ENCODE results near the gene PLCG1. TPM values are rescaled to one million over a fixed set of nuclear protein-coding genes. Genes with fewer than 3 reads are reported as not detected.

The PLCG1 gene
- total and polyA plus RNA-seq, 9 of the 15 experiments (the other 6 are each of a cell fraction or from before 2014, with no cell fraction given), result 1.7 to 67.0 (median 34.8) TPM

DNA sequence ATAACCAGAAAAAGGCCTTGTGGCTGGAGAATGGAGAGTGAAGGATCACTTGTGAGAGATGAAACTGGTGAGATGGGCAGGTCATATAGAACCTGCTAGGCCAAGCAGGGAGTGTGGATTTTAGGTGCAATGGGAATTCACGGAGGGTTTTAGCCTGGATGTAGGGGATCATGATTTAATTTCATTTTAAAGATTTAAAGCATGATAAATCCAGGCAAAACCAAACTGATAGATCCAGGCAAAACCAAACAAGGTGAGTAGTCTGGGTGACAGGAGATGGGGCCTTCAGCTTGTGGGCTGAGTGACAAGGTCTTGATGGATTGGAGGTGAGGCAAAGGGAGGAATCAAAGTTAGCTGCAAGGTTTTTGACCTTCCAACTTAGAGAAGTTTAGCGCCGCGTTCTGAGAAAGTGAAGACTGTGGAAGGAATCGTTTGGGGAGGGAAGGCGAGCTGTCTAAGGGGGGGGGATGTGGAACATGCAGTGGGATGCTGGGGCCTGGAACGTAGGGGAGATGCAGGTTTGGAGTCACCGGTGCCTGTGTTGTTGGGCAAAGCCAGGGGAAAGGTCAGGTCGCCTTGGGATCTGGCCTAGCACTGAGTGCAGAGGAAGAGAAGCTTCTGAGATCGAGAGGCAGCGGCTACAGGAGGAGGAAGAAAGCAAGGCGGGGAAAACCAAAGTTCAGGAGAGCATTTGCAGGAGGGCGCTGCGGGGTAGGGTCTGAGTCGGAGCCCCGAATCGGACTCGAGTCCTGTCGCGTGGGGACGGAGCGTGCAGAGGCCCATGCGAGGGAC is 1.3 kb upstream of the PLCG1 start (continued):
- TF ChIP-seq, protein P1, sequence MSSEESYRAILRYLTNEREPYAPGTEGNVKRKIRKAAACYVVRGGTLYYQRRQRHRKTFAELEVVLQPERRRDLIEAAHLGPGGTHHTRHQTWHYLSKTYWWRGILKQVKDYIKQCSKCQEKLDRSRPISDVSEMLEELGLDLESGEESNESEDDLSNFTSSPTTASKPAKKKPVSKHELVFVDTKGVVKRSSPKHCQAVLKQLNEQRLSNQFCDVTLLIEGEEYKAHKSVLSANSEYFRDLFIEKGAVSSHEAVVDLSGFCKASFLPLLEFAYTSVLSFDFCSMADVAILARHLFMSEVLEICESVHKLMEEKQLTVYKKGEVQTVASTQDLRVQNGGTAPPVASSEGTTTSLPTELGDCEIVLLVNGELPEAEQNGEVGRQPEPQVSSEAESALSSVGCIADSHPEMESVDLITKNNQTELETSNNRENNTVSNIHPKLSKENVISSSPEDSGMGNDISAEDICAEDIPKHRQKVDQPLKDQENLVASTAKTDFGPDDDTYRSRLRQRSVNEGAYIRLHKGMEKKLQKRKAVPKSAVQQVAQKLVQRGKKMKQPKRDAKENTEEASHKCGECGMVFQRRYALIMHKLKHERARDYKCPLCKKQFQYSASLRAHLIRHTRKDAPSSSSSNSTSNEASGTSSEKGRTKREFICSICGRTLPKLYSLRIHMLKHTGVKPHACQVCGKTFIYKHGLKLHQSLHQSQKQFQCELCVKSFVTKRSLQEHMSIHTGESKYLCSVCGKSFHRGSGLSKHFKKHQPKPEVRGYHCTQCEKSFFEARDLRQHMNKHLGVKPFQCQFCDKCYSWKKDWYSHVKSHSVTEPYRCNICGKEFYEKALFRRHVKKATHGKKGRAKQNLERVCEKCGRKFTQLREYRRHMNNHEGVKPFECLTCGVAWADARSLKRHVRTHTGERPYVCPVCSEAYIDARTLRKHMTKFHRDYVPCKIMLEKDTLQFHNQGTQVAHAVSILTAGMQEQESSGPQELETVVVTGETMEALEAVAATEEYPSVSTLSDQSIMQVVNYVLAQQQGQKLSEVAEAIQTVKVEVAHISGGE (CRISPR knock-in tag; IDR thresholded peaks at IDR 0.05), result peak in 1 of 3 experiments; percentile 63; a peak in 2 of 6 replicates
- TF ChIP-seq ZNF24 (IDR thresholded peaks at IDR 0.05), result no peak

DNA sequence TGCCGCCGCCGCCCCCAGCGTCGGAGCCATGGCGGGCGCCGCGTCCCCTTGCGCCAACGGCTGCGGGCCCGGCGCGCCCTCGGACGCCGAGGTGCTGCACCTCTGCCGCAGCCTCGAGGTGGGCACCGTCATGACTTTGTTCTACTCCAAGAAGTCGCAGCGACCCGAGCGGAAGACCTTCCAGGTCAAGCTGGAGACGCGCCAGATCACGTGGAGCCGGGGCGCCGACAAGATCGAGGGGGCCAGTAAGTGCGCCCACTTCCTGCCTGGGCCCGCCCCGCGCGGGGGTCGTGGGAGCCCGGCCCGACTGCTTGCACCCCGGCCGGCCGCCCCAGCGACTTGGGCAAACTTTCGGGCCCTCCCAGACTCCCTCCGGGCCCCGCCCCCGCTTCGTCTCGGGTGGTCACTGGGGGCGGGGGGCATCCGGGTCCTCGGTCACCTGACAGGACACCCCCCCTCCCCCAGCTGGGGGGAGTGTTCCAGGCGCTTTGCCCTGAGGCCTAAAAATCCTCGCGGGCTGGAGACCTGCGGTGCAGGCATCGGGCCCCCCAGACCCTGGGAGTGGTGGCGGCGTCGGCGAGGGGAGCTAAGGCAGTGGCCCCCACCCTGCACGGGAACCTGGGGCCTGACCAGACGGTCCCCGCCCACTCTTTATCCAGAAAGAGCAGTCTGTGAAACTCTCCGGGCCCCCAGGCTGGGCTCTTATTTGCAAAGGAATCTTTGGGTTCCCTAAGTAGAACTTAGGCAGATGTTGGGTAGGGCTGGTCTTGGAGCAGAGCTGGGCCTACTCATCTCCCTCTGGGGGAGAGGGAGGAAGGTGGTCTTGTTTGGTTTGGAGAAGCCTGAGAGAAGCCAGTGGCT is 501 bp downstream of the PLCG1 start:
- peak overlapping the region; percentile 81 for H3K4me2 ChIP-seq (ENCODE audit: insufficient read depth, low read length)
- peak overlapping the region; percentile 85 for H2AFZ ChIP-seq (ENCODE audit: low read depth, low read length)
- H3K9me1 ChIP-seq (ENCODE audit: control insufficient read depth, insufficient read depth, low read length), result no peaks in the 10 kb centered on the region
- WGBS (ENCODE audit: insufficient coverage, low coverage, missing lambda C conversion rate), result under 1% methylated on average over 45 of the region's 66 CpGs
- in situ Hi-C loops (cut with MboI) (no loop called here), intact Hi-C loops (cut with micrococcal nuclease) (no loop called here)
- ATAC-seq (peak; percentile 39), DNase-seq (ENCODE audit: extremely low read depth in 1 of 4, low spot score in 3 of 4) (peak; percentile 74 to 85 (median 82)), FAIRE-seq (no peak)
- H3K27ac ChIP-seq (ENCODE audit: extremely low read depth, low read depth, low read length), result peak overlapping the region; percentile 86; the same call in 2 of the 3 replicates
- peaks cover 53% of the 10 kb centered on the region for H3K79me2 ChIP-seq (ENCODE audit: control insufficient read depth, insufficient read depth, low read length)
- H4K20me1 ChIP-seq (replicated peaks; ENCODE audit: control insufficient read depth, insufficient read depth, low read length), result peaks cover 13% of the 10 kb centered on the region
- peaks cover 36 to 52% of the 10 kb centered on the region in 2 experiments; a peak in 4 of 5 replicates for H3K4me1 ChIP-seq (replicated peaks in 1 of 2; ENCODE audit: control insufficient read depth in 2 of 2, insufficient read depth in 2 of 2, low read length in 2 of 2)
- no peaks in the 10 kb centered on the region for H3K9me3 ChIP-seq (replicated peaks; ENCODE audit: control insufficient read depth, insufficient read depth, low read depth, low read length)
- CTCF ChIA-PET (ENCODE audit: low intra/inter-chr PET ratio), result no interaction called here
- peak overlapping the region; percentile 74 for H3K4me3 ChIP-seq
- peak overlapping the region; percentile 65 to 94 for H3K9ac ChIP-seq (ENCODE audit: insufficient read depth in 1 of 2, low read depth in 2 of 2, low read length in 2 of 2)
- POLR2A ChIA-PET, result interaction anchor here (0.5 to 1.8 kb wide), 5 partner anchors 11 to 698 kb away, joined by 3 to 12 read pairs (median 5); no protein-coding TSS in a partner anchor
- H3K36me3 ChIP-seq (ENCODE audit: control insufficient read depth, insufficient read depth, low read length), result peaks cover 7% of the 10 kb centered on the region; the same call in 2 of the 3 replicates
- BruUV-seq (replicated peaks), result no TSS peak
- H3K27me3 ChIP-seq (ENCODE audit: control insufficient read depth in 2 of 2, insufficient read depth in 2 of 2, low read length in 2 of 2), result no peaks in the 10 kb centered on the region
- TF ChIP-seq RAD51 (IDR thresholded peaks at IDR 0.05; ENCODE audit: borderline replicate concordance, low read depth), result peak; percentile 83
- TF ChIP-seq L3MBTL2 (IDR thresholded peaks at IDR 0.05), result peak; percentile 55
- TF ChIP-seq MYBL2 (IDR thresholded peaks at IDR 0.05; ENCODE audit: low read depth), result no peak
- TF ChIP-seq MYBL2 (CRISPR knock-in tag; IDR thresholded peaks at IDR 0.05; ENCODE audit: borderline replicate concordance), result no peak
- no peak for TF ChIP-seq CTBP1 (IDR thresholded peaks at IDR 0.05; ENCODE audit: borderline replicate concordance)
- TF ChIP-seq, protein P2, sequence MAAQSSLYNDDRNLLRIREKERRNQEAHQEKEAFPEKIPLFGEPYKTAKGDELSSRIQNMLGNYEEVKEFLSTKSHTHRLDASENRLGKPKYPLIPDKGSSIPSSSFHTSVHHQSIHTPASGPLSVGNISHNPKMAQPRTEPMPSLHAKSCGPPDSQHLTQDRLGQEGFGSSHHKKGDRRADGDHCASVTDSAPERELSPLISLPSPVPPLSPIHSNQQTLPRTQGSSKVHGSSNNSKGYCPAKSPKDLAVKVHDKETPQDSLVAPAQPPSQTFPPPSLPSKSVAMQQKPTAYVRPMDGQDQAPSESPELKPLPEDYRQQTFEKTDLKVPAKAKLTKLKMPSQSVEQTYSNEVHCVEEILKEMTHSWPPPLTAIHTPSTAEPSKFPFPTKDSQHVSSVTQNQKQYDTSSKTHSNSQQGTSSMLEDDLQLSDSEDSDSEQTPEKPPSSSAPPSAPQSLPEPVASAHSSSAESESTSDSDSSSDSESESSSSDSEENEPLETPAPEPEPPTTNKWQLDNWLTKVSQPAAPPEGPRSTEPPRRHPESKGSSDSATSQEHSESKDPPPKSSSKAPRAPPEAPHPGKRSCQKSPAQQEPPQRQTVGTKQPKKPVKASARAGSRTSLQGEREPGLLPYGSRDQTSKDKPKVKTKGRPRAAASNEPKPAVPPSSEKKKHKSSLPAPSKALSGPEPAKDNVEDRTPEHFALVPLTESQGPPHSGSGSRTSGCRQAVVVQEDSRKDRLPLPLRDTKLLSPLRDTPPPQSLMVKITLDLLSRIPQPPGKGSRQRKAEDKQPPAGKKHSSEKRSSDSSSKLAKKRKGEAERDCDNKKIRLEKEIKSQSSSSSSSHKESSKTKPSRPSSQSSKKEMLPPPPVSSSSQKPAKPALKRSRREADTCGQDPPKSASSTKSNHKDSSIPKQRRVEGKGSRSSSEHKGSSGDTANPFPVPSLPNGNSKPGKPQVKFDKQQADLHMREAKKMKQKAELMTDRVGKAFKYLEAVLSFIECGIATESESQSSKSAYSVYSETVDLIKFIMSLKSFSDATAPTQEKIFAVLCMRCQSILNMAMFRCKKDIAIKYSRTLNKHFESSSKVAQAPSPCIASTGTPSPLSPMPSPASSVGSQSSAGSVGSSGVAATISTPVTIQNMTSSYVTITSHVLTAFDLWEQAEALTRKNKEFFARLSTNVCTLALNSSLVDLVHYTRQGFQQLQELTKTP (IDR thresholded peaks at IDR 0.05; ENCODE audit: low read depth in 1 of 2, partially characterized antibody in 2 of 2), result no peak
